Hypothalamus (tissue), 51 donors: Measurements from ENCODE around the gene HS3ST2.
"Not testable (repeated sequence)": the region's sequence is repeated elsewhere in the genome, so short reads cannot be mapped to it uniquely, and the experiment has no call there.

Experiments
- DNase-seq, 51 donors: peaks; one replicate each; lab custom pipeline; 2025; lab: John Stamatoyannopoulos, UW

HS3ST2 gene

GRCh38 chr16:22928882-22929435, 115.0 kb downstream of the HS3ST2 start:
- no peak for DNase-seq

GRCh38 chr16:22929461-22929860, 115.5 kb downstream of the HS3ST2 start:
- DNase-seq = no peak

- DNase-seq = no peak
Observed at GRCh38 chr16:22932032-22932771, 118.2 kb downstream of the HS3ST2 start.

GRCh38 chr16:22933173-22933572, 119.2 kb downstream of the HS3ST2 start:
- DNase-seq = peak in 1 of 51 donors; percentile 6

GRCh38 chr16:22934786-22935185, 120.8 kb downstream of the HS3ST2 start:
- DNase-seq = no peak

- no peak for DNase-seq
Observed at GRCh38 chr16:22937169-22937568, 123.2 kb downstream of the HS3ST2 start.

- no peak for DNase-seq
Observed at GRCh38 chr16:22938647-22939046, 124.7 kb downstream of the HS3ST2 start.

GRCh38 chr16:22939744-22940363, 125.9 kb downstream of the HS3ST2 start:
- DNase-seq = not testable (repeated sequence)

GRCh38 chr16:22941970-22942501, 128.1 kb downstream of the HS3ST2 start:
- no peak for DNase-seq

- DNase-seq = no peak
Observed at GRCh38 chr16:22942811-22943210, 128.8 kb downstream of the HS3ST2 start.

GRCh38 chr16:22945361-22945760, 131.4 kb downstream of the HS3ST2 start:
- DNase-seq = peak in 1 of 51 donors; percentile 38

GRCh38 chr16:22946433-22946832, 132.5 kb downstream of the HS3ST2 start:
- no peak for DNase-seq

GRCh38 chr16:22948058-22948602, 134.2 kb downstream of the HS3ST2 start:
- peak in 13 of 51 donors; percentile 3 to 31 (median 13) for DNase-seq

GRCh38 chr16:22948603-22949368, 134.8 kb downstream of the HS3ST2 start:
- peak in 32 of 51 donors; percentile 1 to 58 (median 20) for DNase-seq

GRCh38 chr16:22955461-22956070, 141.6 kb downstream of the HS3ST2 start:
- no peak for DNase-seq

GRCh38 chr16:22961206-22961605, 147.2 kb downstream of the HS3ST2 start:
- no peak for DNase-seq

GRCh38 chr16:22962905-22963304, 148.9 kb downstream of the HS3ST2 start:
- no peak for DNase-seq
